ENCODE measurements around the gene TRHDE.

DNA sequence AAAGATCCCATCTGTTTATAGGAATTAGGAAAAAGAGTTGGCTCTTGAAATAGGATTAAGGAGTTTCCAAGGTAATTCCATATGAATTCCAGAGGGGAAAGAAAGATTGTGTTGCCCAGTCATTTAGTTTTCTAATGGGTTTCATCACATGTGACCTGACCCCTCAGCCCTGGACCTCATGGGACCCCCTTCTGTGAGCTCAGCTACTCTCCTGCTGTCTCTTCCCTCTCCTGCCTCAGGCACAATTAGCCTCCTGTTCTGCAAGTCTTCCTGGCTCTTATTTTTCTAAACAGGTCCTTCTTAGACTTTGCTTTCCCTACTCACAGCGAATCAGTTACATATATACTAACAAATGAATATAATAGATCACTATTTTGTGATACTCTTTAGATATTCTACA, 237.7 kb downstream of the TRHDE start:
- TF ChIP-seq POLR2A (IDR thresholded peaks at IDR 0.05), result no peak
- TF ChIP-seq, protein P1, sequence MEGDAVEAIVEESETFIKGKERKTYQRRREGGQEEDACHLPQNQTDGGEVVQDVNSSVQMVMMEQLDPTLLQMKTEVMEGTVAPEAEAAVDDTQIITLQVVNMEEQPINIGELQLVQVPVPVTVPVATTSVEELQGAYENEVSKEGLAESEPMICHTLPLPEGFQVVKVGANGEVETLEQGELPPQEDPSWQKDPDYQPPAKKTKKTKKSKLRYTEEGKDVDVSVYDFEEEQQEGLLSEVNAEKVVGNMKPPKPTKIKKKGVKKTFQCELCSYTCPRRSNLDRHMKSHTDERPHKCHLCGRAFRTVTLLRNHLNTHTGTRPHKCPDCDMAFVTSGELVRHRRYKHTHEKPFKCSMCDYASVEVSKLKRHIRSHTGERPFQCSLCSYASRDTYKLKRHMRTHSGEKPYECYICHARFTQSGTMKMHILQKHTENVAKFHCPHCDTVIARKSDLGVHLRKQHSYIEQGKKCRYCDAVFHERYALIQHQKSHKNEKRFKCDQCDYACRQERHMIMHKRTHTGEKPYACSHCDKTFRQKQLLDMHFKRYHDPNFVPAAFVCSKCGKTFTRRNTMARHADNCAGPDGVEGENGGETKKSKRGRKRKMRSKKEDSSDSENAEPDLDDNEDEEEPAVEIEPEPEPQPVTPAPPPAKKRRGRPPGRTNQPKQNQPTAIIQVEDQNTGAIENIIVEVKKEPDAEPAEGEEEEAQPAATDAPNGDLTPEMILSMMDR (IDR thresholded peaks at IDR 0.05), result no peak

Measured in lower leg skin (tissue), 3 donors.